GM21447 (cell line): ENCODE data around the gene PLAAT1.

ENCODE experiments used
- ATAC-seq: cut with Tn5 transposase; IDR thresholded peaks from one replicate; pipeline ENCODE4 v1.9.1; 2021; ENCODE audit not compliant: unreplicated experiment

The PLAAT1 gene

GRCh38 chr3:193250492-193250891 lies 9.5 kb downstream of the PLAAT1 start:
- no peak for ATAC-seq

- no peak for ATAC-seq
Measured at GRCh38 chr3:193253986-193254660, 13.1 kb downstream of the PLAAT1 start.

GRCh38 chr3:193261970-193262369 lies 20.9 kb downstream of the PLAAT1 start:
- no peak for ATAC-seq

DNA sequence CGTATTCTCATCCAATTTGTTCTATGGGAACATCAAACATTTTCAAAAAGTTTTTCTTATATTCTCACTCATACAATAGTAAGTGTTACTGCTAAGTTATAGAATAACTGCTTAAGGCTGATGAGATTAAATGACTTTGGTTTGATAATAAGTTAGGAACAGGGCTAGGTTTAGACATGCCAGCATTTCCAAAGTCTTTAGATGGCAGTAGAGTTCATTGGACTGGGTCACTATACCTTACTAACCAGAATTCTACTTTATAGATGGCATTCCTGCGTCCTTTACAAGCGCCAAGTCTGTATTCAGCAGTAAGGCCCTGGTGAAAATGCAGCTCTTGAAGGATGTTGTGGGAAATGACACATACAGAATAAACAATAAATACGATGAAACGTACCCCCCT lies 21.7 kb downstream of the PLAAT1 start:
- ATAC-seq, result no peak

GRCh38 chr3:193269343-193270028 lies 28.5 kb downstream of the PLAAT1 start:
- no peak for ATAC-seq

GRCh38 chr3:193270451-193270850 lies 29.4 kb downstream of the PLAAT1 start:
- no peak for ATAC-seq

DNA sequence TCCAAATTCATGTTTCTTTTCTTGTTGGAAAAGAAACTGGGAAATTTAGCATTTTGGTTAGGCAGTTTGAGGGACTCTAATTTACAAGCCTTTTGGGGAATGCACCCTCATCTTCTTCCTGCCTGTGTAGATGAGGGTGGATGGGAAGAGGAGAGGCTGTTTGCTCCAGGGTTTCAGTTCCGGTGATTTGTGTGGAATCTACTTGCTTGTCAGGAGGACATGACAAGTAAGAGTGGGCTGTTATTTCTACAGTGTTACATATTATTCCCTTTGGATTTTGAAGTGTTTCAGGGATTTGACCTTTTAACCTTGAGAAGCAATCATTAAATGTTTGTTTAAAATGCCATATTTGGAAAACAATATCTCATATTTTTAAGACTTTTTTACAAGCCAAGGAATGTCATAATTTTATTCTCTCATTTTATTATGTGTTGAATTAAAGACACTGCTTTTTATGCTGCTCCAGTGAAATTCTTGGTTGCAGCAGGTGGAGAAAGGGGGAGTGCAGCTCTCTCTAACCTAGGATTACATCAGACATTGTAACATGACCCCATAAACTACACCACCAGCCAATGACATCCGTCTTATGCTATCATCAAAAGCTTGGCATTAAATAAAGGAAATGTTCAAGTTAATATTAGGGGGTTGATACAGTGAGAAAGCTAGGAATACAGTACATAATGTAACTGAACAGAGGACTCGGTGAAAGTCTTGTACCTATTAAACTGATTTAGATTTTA lies 30.2 kb downstream of the PLAAT1 start:
- ATAC-seq, result no peak

DNA sequence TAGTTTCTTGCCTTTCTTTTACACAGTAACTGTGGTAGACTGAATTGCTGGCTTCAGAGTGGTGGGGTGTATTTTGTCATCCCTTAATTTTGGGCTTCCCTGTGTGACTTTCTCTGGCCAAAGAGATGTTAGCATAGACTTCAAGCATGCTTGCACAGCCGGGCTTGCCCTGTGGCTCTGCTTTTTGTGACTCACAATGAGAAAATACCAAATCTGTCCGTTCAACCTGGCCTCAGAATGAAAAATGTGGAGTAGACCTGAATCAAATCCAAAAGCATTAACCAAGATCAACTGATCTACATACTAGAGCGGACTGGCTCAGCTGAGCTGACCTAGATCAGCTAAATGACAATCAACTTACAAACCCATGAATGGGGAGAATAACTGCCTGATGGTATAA lies 51.4 kb downstream of the PLAAT1 start:
- no peak for ATAC-seq

GRCh38 chr3:193295985-193296384 lies 55.0 kb downstream of the PLAAT1 start:
- ATAC-seq, result no peak

DNA sequence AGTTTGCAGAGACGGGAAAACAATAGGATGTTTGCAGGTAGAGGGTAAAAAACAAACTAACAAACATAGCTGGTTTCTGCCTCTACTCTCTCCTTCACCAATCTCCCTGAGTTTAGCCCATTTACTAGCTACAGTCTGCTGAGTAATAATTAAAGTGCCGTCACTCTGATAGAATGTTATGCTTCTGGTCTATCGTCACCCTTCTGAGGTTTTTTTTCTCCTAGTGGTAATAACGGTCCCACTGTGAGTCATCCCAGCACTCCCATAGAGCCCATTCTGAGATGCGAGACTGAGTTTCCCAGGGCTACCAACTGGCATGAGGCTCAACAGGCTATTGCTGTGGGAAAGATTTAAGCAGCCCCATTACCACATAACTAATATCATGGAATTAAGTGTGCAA lies 56.4 kb downstream of the PLAAT1 start:
- ATAC-seq, result no peak

DNA sequence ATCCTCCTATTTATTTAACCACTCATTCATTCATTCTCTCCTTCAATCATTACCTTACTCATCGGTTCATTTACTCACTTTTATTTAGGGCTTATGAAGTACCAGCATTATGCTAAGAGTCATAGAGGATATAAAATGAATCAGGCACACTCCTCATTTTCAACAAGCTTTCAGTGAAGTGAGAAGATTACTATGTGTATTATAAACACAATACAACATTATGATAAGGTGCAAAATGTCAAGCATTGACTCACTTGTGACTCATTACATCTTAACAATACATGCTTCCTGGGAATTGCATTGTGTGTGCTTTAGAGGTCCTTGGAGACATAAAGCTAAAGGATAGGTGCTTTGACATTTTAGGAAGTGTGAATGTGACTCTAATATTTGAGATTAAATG lies 60.4 kb downstream of the PLAAT1 start:
- ATAC-seq, result no peak

GRCh38 chr3:193305356-193305755 lies 64.3 kb downstream of the PLAAT1 start:
- no peak for ATAC-seq

- no peak for ATAC-seq
Measured at GRCh38 chr3:193310914-193311723, 70.1 kb downstream of the PLAAT1 start.

DNA sequence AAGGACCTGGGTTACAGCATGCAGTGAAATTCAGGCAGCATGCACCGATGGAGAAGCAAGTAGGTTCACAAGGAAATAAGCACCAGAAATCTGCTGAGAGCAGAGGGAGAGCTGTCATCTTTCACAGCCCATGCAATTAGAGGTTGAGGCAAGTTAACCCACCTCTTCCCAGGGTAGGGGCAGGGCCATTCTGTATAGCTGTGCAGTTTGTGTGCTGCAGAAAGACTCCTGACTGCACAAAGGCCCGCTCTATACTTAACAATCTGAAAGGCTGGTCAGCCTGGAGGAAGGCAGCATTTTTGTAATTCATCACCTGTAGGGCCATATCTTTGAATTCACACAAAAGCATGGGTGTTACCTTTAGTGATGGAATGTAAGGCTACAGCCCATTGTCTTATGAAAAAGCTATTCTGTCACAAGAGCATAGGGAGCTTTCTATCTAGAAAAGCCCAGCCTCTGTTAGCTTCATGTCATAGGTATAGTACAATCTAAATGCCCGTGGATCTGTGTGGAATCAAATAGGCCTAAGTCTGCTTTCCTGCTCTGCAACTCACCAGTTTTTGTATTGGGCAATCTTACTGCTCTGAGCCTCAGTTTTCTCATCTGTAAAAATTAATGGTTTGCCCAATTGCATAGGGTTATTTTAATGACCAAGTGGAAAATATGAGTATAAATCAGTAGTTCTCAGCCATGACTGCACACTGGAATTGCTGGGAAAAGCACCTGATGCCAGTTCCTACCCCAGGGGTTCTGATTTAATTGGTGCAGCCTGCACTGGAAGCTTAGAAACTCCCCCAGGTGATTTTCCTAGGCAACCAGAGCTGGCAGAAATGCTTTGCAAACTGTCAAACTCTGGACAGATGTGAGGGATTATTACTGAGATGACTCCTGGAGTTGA lies 72.3 kb downstream of the PLAAT1 start:
- ATAC-seq, result no peak

- ATAC-seq, result no peak
Measured at GRCh38 chr3:193314161-193314560, 73.1 kb downstream of the PLAAT1 start.

DNA sequence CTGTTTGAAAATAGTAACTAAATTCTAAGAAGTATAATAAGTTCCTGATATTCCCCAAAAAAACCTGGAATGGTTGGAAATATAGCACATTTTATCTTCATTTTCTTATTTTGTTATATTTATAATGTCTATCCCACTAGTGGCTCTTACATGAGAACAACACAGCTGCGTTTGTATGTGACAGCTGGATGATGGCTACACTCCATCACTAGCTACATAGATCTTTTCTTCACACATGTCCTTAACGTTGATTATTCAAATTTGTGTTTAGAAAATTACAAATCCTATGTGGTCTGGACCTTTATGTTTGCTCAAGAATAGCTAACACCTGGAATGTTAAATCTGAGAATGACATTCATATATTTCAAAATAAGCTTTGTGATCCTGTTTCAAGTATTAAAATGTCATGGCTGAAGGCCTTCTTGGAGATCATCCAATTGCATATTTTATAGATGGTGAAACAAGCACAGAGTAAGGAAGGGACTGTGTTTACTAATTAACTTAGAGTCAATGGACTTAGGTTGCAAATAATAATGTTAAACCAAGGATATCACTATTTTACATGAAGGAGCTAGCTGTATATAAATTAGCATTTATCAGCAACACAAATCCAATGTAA lies 76.8 kb downstream of the PLAAT1 start:
- ATAC-seq, result no peak
